GM21447 (cell line): ENCODE results near the gene RAB33A.

ENCODE experiments used
- ATAC-seq: cut with Tn5 transposase; IDR thresholded peaks from one replicate; pipeline ENCODE4 v1.9.1; 2021; ENCODE audit not compliant: unreplicated experiment

Gene RAB33A

DNA sequence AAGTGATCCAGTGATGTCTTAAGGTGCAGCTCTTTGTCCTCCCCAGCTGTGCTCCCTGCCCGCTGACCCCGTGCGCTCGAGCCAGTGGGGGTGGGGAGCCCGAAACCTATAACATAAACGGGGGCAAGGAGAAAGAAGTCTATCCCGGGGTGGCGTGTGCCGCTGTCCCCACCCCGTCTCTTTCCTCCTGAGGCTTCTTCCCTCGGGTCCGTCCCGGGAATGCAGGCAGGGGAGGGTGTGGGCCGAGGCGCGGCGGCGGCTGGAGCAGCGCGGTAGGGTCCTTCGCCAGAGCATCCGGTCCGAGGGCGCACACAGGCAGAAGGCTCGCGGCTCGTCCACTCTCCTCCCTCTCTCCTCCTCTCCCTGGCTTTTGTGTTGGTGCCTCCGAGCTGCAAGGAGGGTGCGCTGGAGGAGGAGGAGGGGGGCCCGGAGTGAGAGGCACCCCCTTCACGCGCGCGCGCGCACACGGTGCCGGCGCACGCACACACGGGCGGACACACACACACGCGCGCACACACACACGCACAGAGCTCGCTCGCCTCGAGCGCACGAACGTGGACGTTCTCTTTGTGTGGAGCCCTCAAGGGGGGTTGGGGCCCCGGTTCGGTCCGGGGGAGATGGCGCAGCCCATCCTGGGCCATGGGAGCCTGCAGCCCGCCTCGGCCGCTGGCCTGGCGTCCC lies at the start of gene RAB33A:
RAB33A (plus strand) TSS at position 517 of the 681 bp plus-strand sequence; CDS start at position 618, 101 bp downstream.
- ATAC-seq, result peak; percentile 9

DNA sequence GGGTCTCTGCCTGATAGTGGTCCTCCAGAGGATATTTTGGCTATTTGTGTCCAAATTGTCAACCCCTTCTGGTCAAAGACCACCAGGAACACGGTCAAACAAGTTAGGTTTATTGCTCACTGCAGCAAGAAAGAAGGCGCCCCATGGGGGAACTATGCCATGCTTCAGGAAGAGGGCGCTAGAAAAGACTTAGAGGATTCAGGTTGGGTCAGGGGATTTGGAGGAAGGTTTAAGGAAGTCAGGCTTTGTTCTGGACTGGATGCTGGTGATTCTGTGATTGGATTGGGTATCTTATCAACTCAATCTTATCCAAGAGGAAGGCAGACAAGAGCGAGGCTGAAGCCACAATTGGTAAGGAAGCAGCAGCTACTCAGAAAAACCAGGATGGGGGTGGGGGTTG lies 47.2 kb upstream of the RAB33A start:
- no peak for ATAC-seq

GRCh38 chrX:130125091-130125874 lies 46.5 kb upstream of the RAB33A start:
- ATAC-seq, result no peak

GRCh38 chrX:130130990-130131389 lies 40.8 kb upstream of the RAB33A start:
- no peak for ATAC-seq

DNA sequence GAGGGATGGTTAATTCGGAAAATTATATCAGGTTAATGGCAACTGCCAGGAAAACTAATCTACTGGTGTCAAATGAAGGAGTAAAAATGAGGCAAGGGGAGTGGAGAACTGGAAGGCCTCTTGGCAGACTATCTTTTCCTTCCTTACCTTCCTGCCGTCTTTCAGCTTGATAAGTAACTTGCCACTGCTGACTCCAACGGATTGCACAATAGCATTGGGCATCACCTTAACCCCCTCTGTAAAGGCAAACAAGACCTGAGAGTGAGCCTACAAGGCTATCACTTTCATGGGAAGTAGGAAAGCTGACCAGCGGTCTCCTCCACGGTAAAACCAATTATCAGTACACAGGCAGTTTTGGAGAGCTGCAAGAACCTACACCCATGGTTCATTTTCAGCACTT lies 35.3 kb upstream of the RAB33A start:
- ATAC-seq, result no peak

- ATAC-seq, result no peak
Measured at GRCh38 chrX:130136961-130137360, 34.8 kb upstream of the RAB33A start.

GRCh38 chrX:130139474-130140201 lies 32.1 kb upstream of the RAB33A start:
- no peak for ATAC-seq

DNA sequence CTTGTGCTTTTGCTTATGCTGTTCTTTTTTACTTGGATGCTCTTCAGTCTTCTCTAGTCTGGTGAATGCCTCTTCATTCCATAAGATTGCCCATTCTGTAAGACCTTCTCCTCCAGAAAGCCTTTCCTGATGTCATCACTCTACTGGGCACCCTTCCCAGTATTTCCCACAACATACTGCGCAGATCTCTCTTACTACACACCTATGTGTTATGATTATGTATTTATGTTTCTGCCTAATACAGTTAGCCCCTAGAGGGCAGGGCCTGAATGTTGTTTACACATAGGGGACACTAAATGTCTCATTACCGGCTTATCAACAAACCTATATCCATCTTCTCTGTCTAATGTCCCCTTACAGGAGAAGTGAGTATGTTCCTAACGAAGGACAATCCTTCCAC lies 27.3 kb upstream of the RAB33A start:
- no peak for ATAC-seq

DNA sequence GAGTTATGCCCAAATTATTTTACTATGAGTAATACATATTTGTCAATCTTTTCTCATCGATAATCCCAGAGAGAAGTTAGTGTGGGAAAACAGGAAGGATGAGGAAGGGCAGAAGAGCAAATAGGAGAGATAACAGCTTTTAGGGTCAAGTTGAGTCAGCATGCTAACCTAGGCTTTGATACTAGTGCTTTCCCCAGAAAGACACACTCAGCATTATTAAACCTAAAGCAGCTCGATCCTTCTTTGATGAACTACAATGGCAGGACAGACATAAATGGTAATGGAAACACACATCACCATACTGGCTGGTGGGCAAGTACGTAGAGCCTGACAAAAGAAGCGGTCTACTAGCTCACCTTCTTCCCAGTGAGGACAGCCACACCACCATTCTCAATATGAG lies 26.6 kb upstream of the RAB33A start:
- ATAC-seq, result no peak

DNA sequence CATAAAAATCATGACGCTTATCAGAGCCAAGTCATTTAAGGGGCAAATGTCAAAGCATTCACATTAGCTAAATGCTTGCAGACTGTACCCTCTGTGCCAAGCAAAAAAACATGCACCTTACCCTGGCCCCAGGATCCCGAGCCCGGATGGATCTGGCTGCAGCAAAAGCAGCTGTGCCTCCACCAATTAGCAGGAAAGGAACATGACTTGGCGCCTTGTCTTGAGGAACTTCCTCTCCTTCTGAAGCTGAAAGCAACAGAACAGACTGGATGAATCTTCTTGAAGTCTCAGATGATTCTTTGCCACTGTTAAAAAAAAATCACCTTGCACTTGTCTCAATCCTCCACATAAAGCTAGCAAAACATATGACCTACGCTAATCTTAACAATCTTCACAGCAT lies 24.1 kb upstream of the RAB33A start:
- ATAC-seq, result no peak

DNA sequence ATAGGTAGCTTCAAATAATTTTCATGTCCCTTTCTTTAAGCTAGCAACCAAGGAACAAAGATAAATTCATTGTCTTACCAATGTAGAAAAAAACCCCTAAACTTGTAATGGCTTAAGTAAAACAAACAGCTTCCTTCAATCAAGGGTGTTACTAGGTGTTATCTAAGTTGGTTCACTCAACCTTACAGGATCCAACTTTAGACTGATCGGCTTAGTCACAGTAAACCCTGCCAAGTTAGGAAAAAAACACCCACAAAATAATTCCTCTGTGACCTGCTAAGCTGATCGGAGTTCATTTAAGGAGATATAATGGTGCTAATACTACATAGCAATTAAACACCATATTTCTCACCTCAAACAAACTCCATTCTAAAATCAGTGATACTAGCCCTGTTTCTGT lies 16.2 kb upstream of the RAB33A start:
- ATAC-seq, result no peak

DNA sequence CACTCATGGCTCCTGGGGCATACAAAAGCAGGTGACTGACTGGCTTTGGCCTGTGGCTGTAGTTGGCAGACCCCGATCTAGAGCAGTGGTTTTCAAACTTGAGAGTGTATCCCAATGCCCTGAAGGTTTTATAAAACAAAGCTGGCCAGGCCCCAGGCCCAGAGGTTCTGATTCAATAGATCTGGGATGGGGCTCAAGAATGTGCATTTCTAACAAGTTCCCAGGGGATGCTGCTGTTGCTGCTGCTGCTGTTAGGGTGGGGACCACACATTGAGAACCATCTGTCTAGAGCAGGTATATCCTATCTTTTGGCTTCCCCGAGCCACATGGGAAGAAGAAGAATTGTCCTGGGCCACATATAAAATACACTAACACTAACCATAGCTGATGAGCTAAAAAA lies 13.5 kb upstream of the RAB33A start:
- no peak for ATAC-seq

DNA sequence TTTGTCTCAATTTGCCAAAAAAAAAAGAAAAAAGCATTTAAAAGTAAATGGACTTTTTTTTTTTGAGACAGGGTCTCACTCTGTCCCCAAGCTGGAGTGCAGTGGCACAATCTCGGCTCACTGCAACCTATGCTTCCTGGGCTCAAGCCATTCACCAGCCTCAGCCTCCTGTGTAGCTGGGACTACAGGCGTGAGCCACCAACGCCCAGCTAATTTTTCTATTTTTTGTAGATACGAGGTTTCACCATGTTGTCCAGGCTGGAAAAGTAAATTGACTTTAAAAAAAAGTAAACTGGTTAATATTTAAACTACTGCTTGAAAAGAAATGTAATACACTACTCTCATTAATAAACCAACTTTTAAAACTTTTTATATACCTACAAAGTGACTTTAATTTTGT lies 12.0 kb upstream of the RAB33A start:
- no peak for ATAC-seq

- ATAC-seq, result no peak
Measured at GRCh38 chrX:130162094-130162735, 9.5 kb upstream of the RAB33A start.

GRCh38 chrX:130163398-130163797 lies 8.4 kb upstream of the RAB33A start:
- ATAC-seq, result no peak

GRCh38 chrX:130165181-130165702 lies 6.5 kb upstream of the RAB33A start:
- ATAC-seq, result no peak

- peak; percentile 90 for ATAC-seq
Measured at GRCh38 chrX:130165703-130166502, 5.9 kb upstream of the RAB33A start, which contains the start of gene AIFM1. Gene AIFM1 (minus strand): TSS chrX:130165841. CDS start chrX:130165656, 185 bp downstream.

DNA sequence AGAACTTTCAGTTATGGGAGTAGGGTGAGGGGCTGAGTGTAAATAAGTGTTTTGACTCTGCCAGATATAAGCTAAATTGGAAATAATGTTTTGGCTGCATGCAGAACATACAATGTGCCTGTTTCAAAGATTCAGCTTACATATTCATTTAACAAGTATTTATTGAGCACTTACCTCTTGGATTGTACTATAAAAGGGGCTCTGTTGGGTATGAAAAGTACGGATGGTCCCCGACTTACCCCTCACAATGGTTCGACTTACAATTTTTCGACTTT lies 5.3 kb upstream of the RAB33A start:
- no peak for ATAC-seq

GRCh38 chrX:130167040-130167439 lies 4.7 kb upstream of the RAB33A start:
- ATAC-seq, result no peak

GRCh38 chrX:130170752-130171445 lies 863 bp upstream of the RAB33A start:
- ATAC-seq, result peak; percentile 67
